ENCODE results near the gene HOXB5. TPM values are rescaled to one million over a fixed set of nuclear protein-coding genes. Genes with fewer than 3 reads are reported as not detected.

HOXB5 gene
- total RNA-seq, 4 donors from 2014 or later, result 0.11 to 1.6 (median 0.49) TPM; not detected in 1

DNA sequence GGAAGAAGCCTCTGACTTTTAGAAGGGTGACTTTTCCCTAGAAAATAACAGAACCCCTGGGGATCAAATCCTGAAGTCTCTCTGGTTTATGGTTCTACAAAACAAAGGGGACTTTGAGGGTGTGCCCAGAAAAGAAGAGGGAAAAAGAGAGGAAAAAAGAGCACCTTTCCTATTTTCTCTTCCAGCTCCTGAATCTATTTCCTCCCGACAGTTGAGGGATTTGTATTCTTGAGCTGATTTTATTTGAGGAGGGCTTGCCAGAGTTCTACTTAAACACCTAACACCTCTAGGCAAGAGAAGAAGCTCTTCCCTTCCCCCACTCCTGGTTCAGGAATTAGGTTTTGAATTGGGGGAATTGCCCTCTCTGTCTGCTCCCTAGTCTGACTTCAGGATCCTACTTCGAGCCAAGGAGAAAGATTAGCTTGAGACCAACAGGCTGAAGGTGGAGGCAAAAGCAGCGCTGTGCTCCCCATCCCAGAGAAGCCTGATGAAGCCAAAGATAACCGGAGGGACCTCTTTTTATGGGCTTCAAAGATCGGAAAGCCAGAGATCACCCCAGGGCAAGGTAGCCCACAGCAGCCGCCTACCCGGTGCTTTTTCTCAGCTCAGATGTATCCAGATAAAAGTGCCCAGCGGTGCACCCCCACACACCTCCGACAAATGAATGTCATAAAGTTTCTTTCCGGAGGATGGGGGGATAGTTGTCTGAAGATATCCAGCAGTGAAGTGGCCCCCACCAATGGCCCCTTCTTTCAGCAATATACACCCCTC is 4.3 kb downstream of the HOXB5 start:
- H3K4me3 ChIP-seq (replicated peaks in 1 of 3), result no peak overlapping the region

DNA sequence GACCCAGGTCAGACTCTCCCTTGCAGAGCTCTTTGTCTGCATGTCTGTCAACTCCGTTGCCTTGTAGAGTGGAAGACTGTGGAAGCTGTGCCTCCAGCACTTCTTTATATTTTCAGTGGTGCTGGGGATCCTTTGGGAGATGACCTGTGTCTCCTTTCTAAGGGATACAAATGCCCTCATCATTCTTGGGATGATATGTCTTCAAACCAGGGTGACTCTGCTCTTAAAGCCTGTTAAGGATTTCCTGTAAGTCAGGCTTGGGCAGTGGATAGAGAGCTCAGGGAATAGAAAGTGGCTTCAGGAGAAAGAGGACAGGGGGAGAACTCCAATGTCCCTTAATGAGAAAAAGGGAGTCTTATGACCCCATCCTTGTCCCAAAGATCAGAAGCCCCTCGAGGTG is 5.1 kb downstream of the HOXB5 start:
- Histone ChIP-seq H3K36me3 (no peaks in the 10 kb centered on the region), H3K4me1 (peaks cover 0 to 22% of the 10 kb centered on the region in 2 donors), H3K27ac (no peak overlapping the region), H3K4me3 (replicated peaks in 1 of 3) (no peak overlapping the region), H3K9me3 (no peaks in the 10 kb centered on the region), H3K27me3 (peaks cover 63% of the 10 kb centered on the region)
- intact Hi-C loops (cut with DNase I), result no loop called here
- DNase-seq, result no peak
- TF ChIP-seq POLR2A (IDR thresholded peaks at IDR 0.05), result no peak
- TF ChIP-seq, protein P1, sequence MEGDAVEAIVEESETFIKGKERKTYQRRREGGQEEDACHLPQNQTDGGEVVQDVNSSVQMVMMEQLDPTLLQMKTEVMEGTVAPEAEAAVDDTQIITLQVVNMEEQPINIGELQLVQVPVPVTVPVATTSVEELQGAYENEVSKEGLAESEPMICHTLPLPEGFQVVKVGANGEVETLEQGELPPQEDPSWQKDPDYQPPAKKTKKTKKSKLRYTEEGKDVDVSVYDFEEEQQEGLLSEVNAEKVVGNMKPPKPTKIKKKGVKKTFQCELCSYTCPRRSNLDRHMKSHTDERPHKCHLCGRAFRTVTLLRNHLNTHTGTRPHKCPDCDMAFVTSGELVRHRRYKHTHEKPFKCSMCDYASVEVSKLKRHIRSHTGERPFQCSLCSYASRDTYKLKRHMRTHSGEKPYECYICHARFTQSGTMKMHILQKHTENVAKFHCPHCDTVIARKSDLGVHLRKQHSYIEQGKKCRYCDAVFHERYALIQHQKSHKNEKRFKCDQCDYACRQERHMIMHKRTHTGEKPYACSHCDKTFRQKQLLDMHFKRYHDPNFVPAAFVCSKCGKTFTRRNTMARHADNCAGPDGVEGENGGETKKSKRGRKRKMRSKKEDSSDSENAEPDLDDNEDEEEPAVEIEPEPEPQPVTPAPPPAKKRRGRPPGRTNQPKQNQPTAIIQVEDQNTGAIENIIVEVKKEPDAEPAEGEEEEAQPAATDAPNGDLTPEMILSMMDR (IDR thresholded peaks at IDR 0.05), result no peak
- WGBS, 2 donors, result 34% methylated on average over 2 of the region's 2 CpGs

More for the DNA sequence above, 4.3 kb downstream of the HOXB5 start:
- no peak for DNase-seq
- Histone ChIP-seq H3K4me1 (peaks cover 0 to 29% of the 10 kb centered on the region in 2 donors), H3K27me3 (peaks cover 58% of the 10 kb centered on the region), H3K27ac (no peak overlapping the region), H3K9me3 (no peaks in the 10 kb centered on the region), H3K36me3 (no peaks in the 10 kb centered on the region)
- intact Hi-C loops (cut with DNase I), result no loop called here
- TF ChIP-seq, protein P1 (IDR thresholded peaks at IDR 0.05), result no peak
- no peak for TF ChIP-seq POLR2A (IDR thresholded peaks at IDR 0.05)
- 21 to 63% methylated on average over 10 of the region's 10 CpGs for WGBS, 2 donors

DNA sequence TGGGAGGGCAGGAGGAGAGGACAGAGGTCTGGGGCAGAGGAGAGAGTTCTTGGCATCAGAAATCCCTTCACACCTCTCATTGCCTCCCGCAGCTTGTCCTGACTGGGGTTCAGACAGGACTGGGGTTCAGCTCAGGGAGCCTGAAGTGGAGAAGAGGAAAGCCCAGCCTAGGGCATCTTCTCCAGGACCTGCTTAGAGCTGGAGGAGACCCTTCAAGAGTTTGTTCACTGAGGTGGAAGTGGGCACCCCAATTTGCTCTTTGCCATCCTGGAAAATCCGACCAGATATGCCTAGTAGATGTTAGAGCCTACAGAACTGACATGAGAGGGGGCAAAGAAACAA is 5.5 kb downstream of the HOXB5 start:
- Histone ChIP-seq H3K4me3 (replicated peaks in 1 of 3) (no peak overlapping the region), H3K9me3 (no peaks in the 10 kb centered on the region), H3K4me1 (peaks cover 0 to 19% of the 10 kb centered on the region in 2 donors), H3K27me3 (peaks cover 62% of the 10 kb centered on the region), H3K36me3 (no peaks in the 10 kb centered on the region), H3K27ac (no peak overlapping the region)
- no peak for DNase-seq
- TF ChIP-seq POLR2A (IDR thresholded peaks at IDR 0.05), result no peak
- TF ChIP-seq, protein P1 (IDR thresholded peaks at IDR 0.05), result no peak
- intact Hi-C loops (cut with DNase I), result no loop called here
- WGBS, 2 donors, result 37 to 55% methylated on average over 2 of the region's 2 CpGs

DNA sequence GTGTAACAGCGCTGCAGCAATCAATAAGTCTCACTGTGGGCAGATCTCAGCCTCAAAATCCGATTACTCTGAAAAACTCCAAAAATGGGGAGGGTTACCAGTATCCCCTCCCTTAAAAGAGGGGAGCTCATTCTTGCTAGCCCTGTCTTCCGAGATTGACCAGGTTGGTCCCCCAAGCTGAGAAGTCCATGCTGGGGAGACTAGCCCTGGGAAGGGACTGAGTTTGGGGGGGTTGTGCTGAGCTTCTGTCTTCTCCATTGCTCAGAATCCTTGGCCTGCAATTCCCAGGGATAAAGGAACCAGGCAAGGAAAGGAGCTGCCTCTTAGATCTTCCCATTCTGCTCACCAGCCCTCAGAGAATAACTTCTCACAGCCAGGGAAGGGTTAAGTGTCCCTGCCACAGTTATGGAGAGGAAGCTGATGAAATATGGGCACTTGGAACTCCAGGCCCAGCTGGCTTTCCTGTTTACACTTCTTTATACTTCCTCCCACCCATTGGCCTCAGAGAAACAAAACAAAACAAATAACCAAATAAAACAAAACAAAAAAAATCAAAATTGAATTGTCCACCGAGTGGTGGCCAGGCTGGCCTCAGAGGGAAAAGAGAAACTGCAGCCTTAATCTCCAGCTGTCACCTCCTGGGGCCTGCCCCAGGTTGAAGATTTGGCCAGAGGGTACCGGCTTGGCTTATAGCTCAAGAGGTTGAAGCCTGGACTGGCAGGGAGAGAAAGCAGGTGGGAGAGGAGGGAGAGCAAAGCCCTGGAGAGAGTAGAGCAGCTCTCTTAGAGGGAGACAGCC is 6.1 kb downstream of the HOXB5 start:
- H3K4me3 ChIP-seq (replicated peaks in 1 of 3), result no peak overlapping the region
- TF ChIP-seq, protein P1 (IDR thresholded peaks at IDR 0.05), result no peak
- no peak for TF ChIP-seq POLR2A (IDR thresholded peaks at IDR 0.05)
- no peaks in the 10 kb centered on the region for H3K9me3 ChIP-seq
- WGBS, 2 donors, result 30 to 37% methylated on average over 5 of the region's 5 CpGs
- H3K36me3 ChIP-seq, result no peaks in the 10 kb centered on the region
- peaks cover 62% of the 10 kb centered on the region for H3K27me3 ChIP-seq
- H3K4me1 ChIP-seq, result peaks cover 0 to 19% of the 10 kb centered on the region in 2 donors
- no peak for DNase-seq
- H3K27ac ChIP-seq, result no peak overlapping the region
- intact Hi-C loops (cut with DNase I), result no loop called here
